Gastroesophageal sphincter (tissue), 4 donors: Measurements from ENCODE around the gene EIF5AL1. TPM values are rescaled to one million over a fixed set of nuclear protein-coding genes. Genes with fewer than 3 reads are reported as not detected.

Experiments used
- ATAC-seq: fragments of 150-250 bp; one replicate; pipeline ENCODE4 v1.9.1; 2016; ENCODE audit warnings: mild to moderate bottlenecking, moderate library complexity
- H3K27ac ChIP-seq, 4 donors: fragments of 200-600 bp; sonication (generic) in 3 of 4; 1 replicate in 3 of 4; 2 replicates in 1 of 4; pipeline ENCODE4 v1.5.1; 2016 to 2019
- H3K27me3 ChIP-seq: fragments of 200-600 bp; sonication (generic); one replicate; pipeline ENCODE4 v1.5.1; 2019
- H3K36me3 ChIP-seq, 2 donors: fragments of 200-600 bp; sonication (generic); one replicate each; pipeline ENCODE4 v1.5.1; 2019; ENCODE audit warnings: control low read depth in 1 of 2
- H3K4me1 ChIP-seq, 3 donors: fragments of 200-600 bp; sonication (generic); 1 replicate in 2 of 3; 2 replicates in 1 of 3; pipeline ENCODE4 v1.5.1; 2016 to 2019; ENCODE audit warnings: control low read depth in 2 of 3
- H3K4me3 ChIP-seq, 2 donors: fragments of 200-600 bp; sonication (generic); one replicate each; pipeline ENCODE4 v1.5.1; 2019; ENCODE audit warnings: mild to moderate bottlenecking in 1 of 2, moderate library complexity in 1 of 2
- H3K9me3 ChIP-seq, 3 donors: fragments of 200-600 bp; sonication (generic); one replicate each; pipeline ENCODE4 v1.5.1; 2017 to 2019; ENCODE audit warnings: control low read depth in 2 of 3
- CTCF ChIP-seq, 4 experiments: fragments of 200-600 bp in 2 of 4; fragments of 450-650 bp in 2 of 4; sonication (generic) in 1 of 4; IDR thresholded peaks; one replicate each; pipeline ENCODE4 v1.5.1; 2017 to 2019; ENCODE audit warnings: antibody characterized with exemption in 4 of 4, mild to moderate bottlenecking in 2 of 4, moderate library complexity in 2 of 4
- EP300 ChIP-seq: sonication (generic); formaldehyde crosslinking; IDR thresholded peaks from one replicate; pipeline ENCODE4 v1.6.1; 2017; ENCODE audit warnings: antibody characterized with exemption, mild to moderate bottlenecking
- POLR2A ChIP-seq, 2 donors: fragments of 450-650 bp; IDR thresholded peaks; one replicate each; pipeline ENCODE4 v1.6.1; 2017; ENCODE audit warnings: antibody characterized with exemption in 2 of 2, mild to moderate bottlenecking in 2 of 2, moderate library complexity in 1 of 2
- POLR2AphosphoS5 ChIP-seq: sonication (generic); formaldehyde crosslinking; IDR thresholded peaks from one replicate; pipeline ENCODE4 v1.6.1; 2017; ENCODE audit warnings: antibody characterized with exemption
- WGBS, 2 donors: methylation state at CpG; one replicate each; pipeline ENCODE4 v1.1.5; 2018; ENCODE audit warnings: low coverage in 1 of 2; 5-methylcytosine and 5-hydroxymethylcytosine counted together
- small RNA-seq, 4 donors: library from RNA; depleted of rRNA; stranded (forward); fragments of <200 nt; gene quantifications; one replicate each; pipeline ENCODE3, GENCODE V24; 2016
- total RNA-seq, 4 donors: library from RNA; depleted of rRNA; stranded (reverse); fragments of >200 nt; gene quantifications; one replicate each; pipeline ENCODE4 v1.1.0, GENCODE V29; 2016

Gene EIF5AL1
- total RNA-seq, 4 donors from 2014 or later = 0.16 to 0.35 (median 0.23) TPM

- WGBS, 2 donors = no CpG with 5 or more reads among the region's 1 CpG
- Histone ChIP-seq H3K4me1 (peaks cover 0 to 5% (median 0%) of the 10 kb centered on the region in 3 donors), H3K4me3 (no peak within 1 kb of the TSS), H3K9me3 (no peaks in the 10 kb centered on the region), H3K27ac (no peak within 1 kb of the TSS), H3K36me3 (no peaks in the 10 kb centered on the region), H3K27me3 (peaks cover 13% of the 10 kb centered on the region)
- ATAC-seq = no peak
- TF ChIP-seq POLR2AphosphoS5 (no peak), POLR2A (IDR thresholded peaks at IDR 0.05) (no peak), CTCF (IDR thresholded peaks at IDR 0.05) (no peak), EP300 (no peak)
Observed at GRCh38 chr10:79560160-79560709, 47.9 kb downstream of the EIF5AL1 start, which contains the start of gene SFTPA2. SFTPA2 (minus strand) TSS chr10:79560407; CDS start chr10:79559483, 924 bp downstream.

- Histone ChIP-seq H3K4me1 (peaks cover 0 to 5% (median 0%) of the 10 kb centered on the region in 3 donors), H3K27ac (no peak overlapping the region), H3K27me3 (peaks cover 13% of the 10 kb centered on the region), H3K9me3 (no peaks in the 10 kb centered on the region), H3K4me3 (no peak overlapping the region), H3K36me3 (no peaks in the 10 kb centered on the region)
- ATAC-seq = no peak
- TF ChIP-seq POLR2A (IDR thresholded peaks at IDR 0.05) (no peak), CTCF (IDR thresholded peaks at IDR 0.05) (no peak), EP300 (no peak), POLR2AphosphoS5 (no peak)
- WGBS, 2 donors = 68 to 73% methylated on average over 2 of the region's 3 CpGs
Observed at GRCh38 chr10:79561257-79561656, 48.9 kb downstream of the EIF5AL1 start.

- ATAC-seq = peak; percentile 41
- peaks cover 15% of the 10 kb centered on the region for H3K27me3 ChIP-seq
- no peaks in the 10 kb centered on the region for H3K36me3 ChIP-seq
- WGBS, 2 donors = 0 to 3% methylated on average over 1 to 8 of the region's 17 CpGs
- H3K27ac ChIP-seq = no peak overlapping the region
- peaks cover 0 to 5% (median 0%) of the 10 kb centered on the region in 3 donors for H3K4me1 ChIP-seq
- TF ChIP-seq CTCF (IDR thresholded peaks at IDR 0.05) (peak; percentile 21 to 80 (median 52)), EP300 (no peak)
- no peaks in the 10 kb centered on the region for H3K9me3 ChIP-seq
- H3K4me3 ChIP-seq = no peak overlapping the region
Observed at GRCh38 chr10:79562135-79562756, 49.9 kb downstream of the EIF5AL1 start.

- Histone ChIP-seq H3K9me3 (no peaks in the 10 kb centered on the region), H3K27ac (no peak overlapping the region), H3K4me1 (peaks cover 0 to 5% (median 0%) of the 10 kb centered on the region in 3 donors), H3K4me3 (no peak overlapping the region), H3K27me3 (peaks cover 20% of the 10 kb centered on the region), H3K36me3 (no peaks in the 10 kb centered on the region)
- TF ChIP-seq EP300 (no peak), POLR2AphosphoS5 (no peak), POLR2A (IDR thresholded peaks at IDR 0.05) (no peak)
- 33 to 82% methylated on average over 3 to 4 of the region's 4 CpGs for WGBS, 2 donors
- no peak for ATAC-seq
Observed at GRCh38 chr10:79563426-79563825, 51.1 kb downstream of the EIF5AL1 start.

Small RNA genes lying within 50 kb of the gene (small RNA-seq; reads per million reads assigned to genes)
- gene BX248123.2 (0 reads per million in 4 donors), gene RPS12P18 (0 reads per million in 4 donors)

Other genes with a start within 250 kb of the EIF5AL1 start
- 10 to 100 TPM; 16.5 to 38.0 (median 22.8) TPM for gene PPIF, start 165.1 kb upstream of the EIF5AL1 start, total RNA-seq
- 100 to 1,000 TPM in 1 of 4 donors, 10 to 100 TPM in 3; 60.5 to 186 (median 84.1) TPM for gene ZCCHC24, start 66.9 kb upstream of the EIF5AL1 start, total RNA-seq
- gene SFTPA2, start 47.9 kb downstream of the EIF5AL1 start, total RNA-seq = under 1 TPM in 1 of 4 donors, not detected in 3; 0.16 TPM
- not detected for gene SFTPA1, start 98.4 kb downstream of the EIF5AL1 start, total RNA-seq
- 1 to 10 TPM in 2 of 4 donors, under 1 TPM in 1, not detected in 1; 0.27 to 1.4 (median 1.2) TPM for gene NUTM2B, start 190.7 kb downstream of the EIF5AL1 start, total RNA-seq